Lung (tissue), 13 donors: Measurements from ENCODE around the gene ARHGAP19. TPM values are rescaled to one million over a fixed set of nuclear protein-coding genes. Genes with fewer than 3 reads are reported as not detected.

ENCODE experiments used
- ATAC-seq: fragments of 200-7000 bp; cut with Tn5 transposase; one replicate; pipeline ENCODE4 v1.9.1; 2020; ENCODE audit warnings: moderate number of reproducible peaks; ENCODE audit not compliant: insufficient read depth, low FRiP score
- DNase-seq, 3 donors: peaks; one replicate each; pipeline ENCODE4 v3.0.0-alpha.2; 2013 to 2017
- H3K27ac ChIP-seq, 2 donors: one replicate each; pipeline ENCODE4 v1.5.1; 2013; ENCODE audit warnings: mild to moderate bottlenecking in 2 of 2, moderate library complexity in 2 of 2, control low read depth in 1 of 2, inconsistent platforms in 1 of 2, low read depth in 1 of 2, low read length in 1 of 2
- H3K27me3 ChIP-seq, 3 donors: one replicate each; pipeline ENCODE4 v1.5.1; 2013; ENCODE audit warnings: low read length in 2 of 3; ENCODE audit not compliant: control insufficient read depth in 3 of 3, insufficient read depth in 3 of 3
- H3K36me3 ChIP-seq, 4 donors: one replicate each; pipeline ENCODE4 v1.5.1; 2013; ENCODE audit warnings: low read length in 4 of 4, mild to moderate bottlenecking in 1 of 4, moderate library complexity in 1 of 4; ENCODE audit not compliant: control insufficient read depth in 4 of 4, insufficient read depth in 4 of 4
- H3K4me1 ChIP-seq, 5 donors: one replicate each; pipeline ENCODE4 v1.5.1; 2013; ENCODE audit warnings: low read length in 5 of 5, mild to moderate bottlenecking in 2 of 5, moderate library complexity in 1 of 5; ENCODE audit not compliant: control insufficient read depth in 5 of 5, insufficient read depth in 5 of 5
- H3K4me3 ChIP-seq: one replicate; pipeline ENCODE4 v1.5.1; 2013; ENCODE audit warnings: mild to moderate bottlenecking, control low read depth, moderate library complexity
- H3K9ac ChIP-seq, 2 donors: one replicate each; pipeline ENCODE4 v1.5.1; 2013; ENCODE audit warnings: low read length in 2 of 2, control low read depth in 1 of 2; ENCODE audit not compliant: insufficient read depth in 1 of 2
- H3K9me3 ChIP-seq, 4 donors: one replicate each; pipeline ENCODE4 v1.5.1; 2013; ENCODE audit warnings: low read length in 3 of 4, mild to moderate bottlenecking in 1 of 4, moderate library complexity in 1 of 4; ENCODE audit not compliant: control insufficient read depth in 4 of 4, insufficient read depth in 3 of 4
- CTCF ChIP-seq: IDR thresholded peaks from 2 replicates; pipeline ENCODE4 v1.5.1; 2012; ENCODE audit warnings: mild to moderate bottlenecking; ENCODE audit errors: control extremely low read depth, extremely low read depth
- WGBS, 2 donors: extraction: QIAGEN DNeasy Blood & Tissue Kit; methylation state at CpG; one replicate each; pipeline ENCODE4 v1.1.7; 2013; 5-methylcytosine and 5-hydroxymethylcytosine counted together
- polyA plus RNA-seq, 2 donors: library from polyadenylated mRNA; stranded (reverse); fragments of 200-250 nt; gene quantifications; one replicate each; pipeline ENCODE4 v1.2.1, GENCODE V29; 2013
- small RNA-seq: library from RNA; depleted of rRNA; stranded (forward); fragments of <200 nt; gene quantifications from one replicate; pipeline ENCODE3, GENCODE V24; 2014; ENCODE audit warnings: low replicate concordance
- total RNA-seq, 2 donors: library from RNA; depleted of rRNA in 1 of 2; stranded (reverse); fragments of >200 nt in 1 of 2; gene quantifications; one replicate each; pipeline ENCODE4 v1.2.1, GENCODE V29; 2014 to 2021
- donor health status: control.
- donor health status: control.
- donor health status: Bipolar disorder and iron deficiency.
- donor health status: healthy.
- donor health status: DM: yes; HTN: yes; CAD: no.

The ARHGAP19 gene
- total and polyA plus RNA-seq, 4 donors = 1.9 to 20.4 (median 8.5) TPM

- 83 to 99% methylated on average over 5 of the region's 5 CpGs for WGBS, 2 donors
- DNase-seq = no peak
- no peak overlapping the region for H3K9ac ChIP-seq
Measured at GRCh38 chr10:97174276-97174775, 118.1 kb downstream of the ARHGAP19 start.

GRCh38 chr10:97173036-97173435 lies 119.4 kb downstream of the ARHGAP19 start:
- 82% methylated on average over 6 of the region's 6 CpGs for WGBS, 2 donors
- DNase-seq (no peak), ATAC-seq (no peak)
- no peak for TF ChIP-seq CTCF
- Histone ChIP-seq H3K36me3 (no peaks in the 10 kb centered on the region), H3K27ac (no peak overlapping the region), H3K9me3 (no peaks in the 10 kb centered on the region), H3K4me1 (peaks cover 0 to 47% (median 12%) of the 10 kb centered on the region in 5 donors), H3K9ac (no peak overlapping the region), H3K4me3 (no peak overlapping the region), H3K27me3 (no peaks in the 10 kb centered on the region)

More at GRCh38 chr10:97174276-97174775, 118.1 kb downstream of the ARHGAP19 start:
- Histone ChIP-seq H3K4me1 (peaks cover 0 to 53% (median 9%) of the 10 kb centered on the region in 5 donors), H3K9me3 (no peaks in the 10 kb centered on the region), H3K27ac (no peak overlapping the region), H3K27me3 (no peaks in the 10 kb centered on the region), H3K36me3 (no peaks in the 10 kb centered on the region), H3K4me3 (no peak overlapping the region)
- ATAC-seq = no peak
- no peak for TF ChIP-seq CTCF

Small RNA genes lying within 50 kb of the gene (small RNA-seq; reads per million reads assigned to genes)
- not detected for gene RF00017

Other genes with a start within 250 kb of the ARHGAP19 start
- 1 to 10 TPM in 1 of 2 donors, under 1 TPM in 1; 0.74 to 5.6 TPM for gene SLIT1, start 106.7 kb downstream of the ARHGAP19 start, total RNA-seq
- gene SLIT1, start 106.7 kb downstream of the ARHGAP19 start, polyA plus RNA-seq = under 1 TPM; 0.39 to 0.41 TPM
- gene FRAT1, start 26.6 kb upstream of the ARHGAP19 start, total RNA-seq = 10 to 100 TPM in 1 of 2 donors, 1 to 10 TPM in 1; 4.0 to 10.9 TPM
- gene FRAT1, start 26.6 kb upstream of the ARHGAP19 start, polyA plus RNA-seq = 10 to 100 TPM in 1 of 2 donors, 1 to 10 TPM in 1; 2.3 to 14.3 TPM
- 10 to 100 TPM; 12.5 to 22.0 TPM for gene FRAT2, start 42.1 kb upstream of the ARHGAP19 start, total RNA-seq
- gene FRAT2, start 42.1 kb upstream of the ARHGAP19 start, polyA plus RNA-seq = 10 to 100 TPM in 1 of 2 donors, 1 to 10 TPM in 1; 7.0 to 25.9 TPM
- 10 to 100 TPM; 12.7 to 44.2 TPM for gene RRP12, start 108.7 kb upstream of the ARHGAP19 start, total RNA-seq
- 10 to 100 TPM; 18.9 to 24.6 TPM for gene RRP12, start 108.7 kb upstream of the ARHGAP19 start, polyA plus RNA-seq
- gene PGAM1, start 133.6 kb upstream of the ARHGAP19 start, total RNA-seq = 100 to 1,000 TPM in 1 of 2 donors, 10 to 100 TPM in 1; 81.2 to 192 TPM
- gene PGAM1, start 133.6 kb upstream of the ARHGAP19 start, polyA plus RNA-seq = 100 to 1,000 TPM in 1 of 2 donors, 10 to 100 TPM in 1; 49.1 to 280 TPM
- 10 to 100 TPM; 28.7 to 30.2 TPM for gene EXOSC1, start 153.4 kb upstream of the ARHGAP19 start, total RNA-seq
- gene EXOSC1, start 153.4 kb upstream of the ARHGAP19 start, polyA plus RNA-seq = 10 to 100 TPM; 31.3 to 60.3 TPM
- 10 to 100 TPM; 35.5 to 63.3 TPM for gene ZDHHC16, start 153.5 kb upstream of the ARHGAP19 start, total RNA-seq
- gene ZDHHC16, start 153.5 kb upstream of the ARHGAP19 start, polyA plus RNA-seq = 10 to 100 TPM; 44.2 to 53.7 TPM
- gene MMS19, start 205.8 kb upstream of the ARHGAP19 start, total RNA-seq = 10 to 100 TPM; 68.8 to 74.5 TPM
- 10 to 100 TPM; 39.9 to 56.2 TPM for gene MMS19, start 205.8 kb upstream of the ARHGAP19 start, polyA plus RNA-seq
- gene UBTD1, start 206.3 kb upstream of the ARHGAP19 start, total RNA-seq = 10 to 100 TPM; 26.3 to 44.1 TPM
- 10 to 100 TPM; 41.8 to 70.4 TPM for gene UBTD1, start 206.3 kb upstream of the ARHGAP19 start, polyA plus RNA-seq